ENCODE measurements around the gene SDHB. TPM values are rescaled to one million over a fixed set of nuclear protein-coding genes. Genes with fewer than 3 reads are reported as not detected.

Gene SDHB
- total and polyA plus RNA-seq, 2 of the 13 experiments (the other 11 are each of a cell fraction or from before 2014, with no cell fraction given) = 136 to 142 TPM

GRCh38 chr1:17005365-17005740 is 48.5 kb downstream of the SDHB start (continued):
- TF ChIP-seq ZNF724P (CRISPR knock-in tag; IDR thresholded peaks at IDR 0.05; ENCODE audit: borderline replicate concordance) (no peak), ZNF790 (CRISPR knock-in tag; IDR thresholded peaks at IDR 0.05; ENCODE audit: borderline replicate concordance) (no peak), ZNF124 (CRISPR knock-in tag; IDR thresholded peaks at IDR 0.05) (no peak), ZBTB7B (CRISPR knock-in tag; IDR thresholded peaks at IDR 0.05) (no peak), NR3C1 (CRISPR knock-in tag; IDR thresholded peaks at IDR 0.05) (no peak), ZNF281 (CRISPR knock-in tag; IDR thresholded peaks at IDR 0.05; ENCODE audit: borderline replicate concordance) (no peak)

GRCh38 chr1:17004466-17005364 is 49.1 kb downstream of the SDHB start:
- no TSS peak for BruUV-seq (replicated peaks)
- intact Hi-C loops (cut with micrococcal nuclease; ENCODE audit: unreplicated experiment) = no loop called here

More at GRCh38 chr1:17004466-17005364, 49.1 kb downstream of the SDHB start:
- POLR2A ChIA-PET = no interaction called here
- no peaks in the 10 kb centered on the region for H3K79me2 ChIP-seq (ENCODE audit: insufficient read depth, low read length)
- H3K27ac ChIP-seq (ENCODE audit: extremely low read length, insufficient read depth, low read length) = no peak overlapping the region
- CTCF ChIA-PET (ENCODE audit: low intra/inter-chr PET ratio, low total read pairs) = no interaction called here
- no peaks in the 10 kb centered on the region for H4K20me1 ChIP-seq (ENCODE audit: insufficient read depth, low read length)
- no peak for TF ChIP-seq KDM3A (CRISPR knock-in tag; IDR thresholded peaks at IDR 0.05; ENCODE audit: low read depth)
- peak; percentile 85 for TF ChIP-seq ZNF629 (CRISPR knock-in tag; conservative IDR thresholded peaks at IDR 0.05)
- H3K9me3 ChIP-seq (ENCODE audit: low read length) = no peaks in the 10 kb centered on the region
- ATAC-seq (no peak), FAIRE-seq (no peak), DNase-seq (ENCODE audit: low spot score) (no peak)
- peaks cover 8 to 22% of the 10 kb centered on the region in 2 experiments; a peak in 3 of 5 replicates for H3K36me3 ChIP-seq (replicated peaks in 1 of 2; ENCODE audit: control insufficient read depth in 1 of 2, insufficient read depth in 2 of 2, low read length in 2 of 2)
- H3K4me2 ChIP-seq (ENCODE audit: low read depth, low read length) = no peak overlapping the region
- H3K4me3 ChIP-seq (replicated peaks in 1 of 3; ENCODE audit: insufficient read depth in 1 of 3, low read depth in 2 of 3, low read length in 3 of 3) = no peak overlapping the region
- in situ Hi-C loops (cut with HindIII; ENCODE audit: extremely low pct_ligation_motif_present, low pct_unique_long_range_greater_than_20kb) = no loop called here
- H3K4me1 ChIP-seq (ENCODE audit: insufficient read depth, low read length) = peaks cover 4% of the 10 kb centered on the region
- no peak overlapping the region for H3K9ac ChIP-seq (ENCODE audit: insufficient read depth, low read depth, low read length)
- no peaks in the 10 kb centered on the region for H3K27me3 ChIP-seq (ENCODE audit: control insufficient read depth in 1 of 2, insufficient read depth in 2 of 2, low read length in 2 of 2)
- 94% methylated on average over 18 of the region's 24 CpGs for WGBS (ENCODE audit: low lambda C conversion rate)
- no peak overlapping the region for H2AFZ ChIP-seq (ENCODE audit: low read length)

All from HepG2 (cell line).